PC-9 (cell line): ENCODE data around the gene NEURL1B. TPM values are rescaled to one million over a fixed set of nuclear protein-coding genes. Genes with fewer than 3 reads are reported as not detected.

Experiments
- BruUV-seq: library from RNA; stranded (reverse); fragments of 400-500 nt; replicated peaks from 2 replicates; lab custom pipeline; 2021; lab: Mats Ljungman, UMichigan
- CTCF ChIA-PET: fragments of 300-600 bp; sonication (Branson Sonifier 250); formaldehyde crosslinking; loops from one replicate; lab custom pipeline; 2022; ENCODE audit warnings: antibody characterized with exemption; lab: Charles Lee
- POLR2A ChIA-PET: fragments of 300-600 bp; sonication (Branson Sonifier 250); formaldehyde crosslinking; loops from one replicate; lab custom pipeline; 2022; ENCODE audit warnings: antibody characterized with exemption; ENCODE audit not compliant: unreplicated experiment; lab: Charles Lee
- DNase-seq, 2 experiments: peaks; one replicate each; pipeline versions ENCODE4 v3.0.0 to v3.0.0-alpha.2; 2015 to 2022; ENCODE audit warnings: mixed read lengths in 1 of 2
- H2AFZ ChIP-seq: fragments of 200-600 bp; sonication (generic); 2 replicates; pipeline ENCODE4 v1.8.1; 2017; ENCODE audit warnings: antibody characterized with exemption
- H3F3A ChIP-seq: fragments of 200-600 bp; sonication (generic); 2 replicates; pipeline ENCODE4 v1.8.1; 2017; ENCODE audit warnings: antibody characterized with exemption, mild to moderate bottlenecking, low read depth; ENCODE audit not compliant: insufficient read depth
- H3K27ac ChIP-seq: fragments of 200-600 bp; sonication (generic); 2 replicates; pipeline ENCODE4 v1.6.1; 2016; ENCODE audit warnings: mixed run types
- H3K27me3 ChIP-seq: fragments of 200-600 bp; sonication (generic); 2 replicates; pipeline ENCODE4 v1.6.1; 2016; ENCODE audit warnings: low read depth, mixed run types; ENCODE audit not compliant: insufficient read depth
- H3K36me3 ChIP-seq: fragments of 200-600 bp; sonication (generic); 2 replicates; pipeline ENCODE4 v1.6.1; 2016; ENCODE audit warnings: low read depth, mixed run types
- H3K4me1 ChIP-seq: fragments of 200-600 bp; sonication (generic); replicated peaks from 2 replicates; pipeline ENCODE4 v1.6.1; 2016; ENCODE audit warnings: mixed run types; ENCODE audit not compliant: insufficient read depth
- H3K4me2 ChIP-seq: fragments of 200-600 bp; sonication (generic); 2 replicates; pipeline ENCODE4 v1.6.1; 2017; ENCODE audit warnings: mixed run types
- H3K4me3 ChIP-seq: fragments of 200-600 bp; sonication (generic); 2 replicates; pipeline ENCODE4 v1.6.1; 2016; ENCODE audit warnings: mixed run types
- H3K79me2 ChIP-seq: fragments of 200-600 bp; sonication (generic); 2 replicates; pipeline ENCODE4 v1.6.1; 2017; ENCODE audit warnings: low read depth, mixed run types
- H3K9me2 ChIP-seq: fragments of 200-600 bp; sonication (generic); 2 replicates; pipeline ENCODE4 v1.8.1; 2017; ENCODE audit warnings: mild to moderate bottlenecking; ENCODE audit not compliant: insufficient read depth
- H3K9me3 ChIP-seq: fragments of 200-600 bp; sonication (generic); 2 replicates; pipeline ENCODE4 v1.8.1; 2016; ENCODE audit warnings: low read depth; ENCODE audit not compliant: insufficient read depth
- H4K20me1 ChIP-seq: fragments of 200-600 bp; sonication (generic); 2 replicates; pipeline ENCODE4 v1.8.1; 2017; ENCODE audit not compliant: insufficient read depth
- EZH2 ChIP-seq: fragments of 200-600 bp; sonication (generic); IDR thresholded peaks from 2 replicates; pipeline ENCODE4 v1.8.0; 2017; ENCODE audit warnings: antibody characterized with exemption, low read depth
- intact Hi-C: fragments of 100-400 bp; cut with micrococcal nuclease; formaldehyde crosslinking; loops from one replicate; pipeline ENCODE4 v1.10.0; 2022; ENCODE audit not compliant: unreplicated experiment
- total RNA-seq: library from RNA; stranded (reverse); gene quantifications from 2 replicates; pipeline ENCODE4 v1.2.3, GENCODE V29; 2021
- TF ChIP-seq, protein P1 (sequence below): fragments of 200-600 bp; sonication (generic); conservative IDR thresholded peaks from 2 replicates; pipeline ENCODE4 v1.6.1; 2017; ENCODE audit warnings: mixed run types, antibody characterized with exemption, mild to moderate bottlenecking, moderate library complexity

The NEURL1B gene
- total RNA-seq, 1 experiment from 2014 or later, result 14.3 TPM

DNA sequence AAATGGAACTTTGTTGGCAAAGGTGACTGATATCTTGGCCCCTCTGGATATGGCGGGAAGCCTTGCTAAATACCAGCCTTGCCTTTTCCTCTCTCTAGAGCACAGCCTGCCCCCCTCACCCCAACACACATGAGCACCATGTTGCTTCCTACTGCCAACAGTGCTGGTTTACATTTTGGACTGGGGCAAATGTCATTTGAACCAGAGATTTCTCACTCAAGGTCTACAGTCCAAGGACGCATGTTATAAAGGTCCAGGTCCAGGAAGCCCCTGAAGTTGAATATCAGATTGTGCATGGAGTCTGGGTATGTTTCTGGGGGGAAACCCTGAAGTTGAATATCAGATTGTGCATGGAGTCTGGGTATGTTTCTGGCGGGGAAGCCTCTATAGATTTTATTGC, 19.9 kb downstream of the NEURL1B start:
- no peak overlapping the region for H3K4me2 ChIP-seq
- no peak overlapping the region for H3K27ac ChIP-seq
- BruUV-seq, result no TSS peak
- intact Hi-C loops, result no loop called here
- ChIA-PET CTCF (no interaction called here), POLR2A (no interaction called here)
- H3K9me2 ChIP-seq, result no peaks in the 10 kb centered on the region
- DNase-seq, result no peak
- H3K79me2 ChIP-seq, result no peaks in the 10 kb centered on the region
- no peak for TF ChIP-seq EZH2
- TF ChIP-seq, protein P1, sequence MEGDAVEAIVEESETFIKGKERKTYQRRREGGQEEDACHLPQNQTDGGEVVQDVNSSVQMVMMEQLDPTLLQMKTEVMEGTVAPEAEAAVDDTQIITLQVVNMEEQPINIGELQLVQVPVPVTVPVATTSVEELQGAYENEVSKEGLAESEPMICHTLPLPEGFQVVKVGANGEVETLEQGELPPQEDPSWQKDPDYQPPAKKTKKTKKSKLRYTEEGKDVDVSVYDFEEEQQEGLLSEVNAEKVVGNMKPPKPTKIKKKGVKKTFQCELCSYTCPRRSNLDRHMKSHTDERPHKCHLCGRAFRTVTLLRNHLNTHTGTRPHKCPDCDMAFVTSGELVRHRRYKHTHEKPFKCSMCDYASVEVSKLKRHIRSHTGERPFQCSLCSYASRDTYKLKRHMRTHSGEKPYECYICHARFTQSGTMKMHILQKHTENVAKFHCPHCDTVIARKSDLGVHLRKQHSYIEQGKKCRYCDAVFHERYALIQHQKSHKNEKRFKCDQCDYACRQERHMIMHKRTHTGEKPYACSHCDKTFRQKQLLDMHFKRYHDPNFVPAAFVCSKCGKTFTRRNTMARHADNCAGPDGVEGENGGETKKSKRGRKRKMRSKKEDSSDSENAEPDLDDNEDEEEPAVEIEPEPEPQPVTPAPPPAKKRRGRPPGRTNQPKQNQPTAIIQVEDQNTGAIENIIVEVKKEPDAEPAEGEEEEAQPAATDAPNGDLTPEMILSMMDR, result no peak
- H3K4me1 ChIP-seq, result no peaks in the 10 kb centered on the region
- no peaks in the 10 kb centered on the region for H3K27me3 ChIP-seq
- no peaks in the 10 kb centered on the region for H4K20me1 ChIP-seq
- H3K36me3 ChIP-seq, result no peaks in the 10 kb centered on the region
- H3K9me3 ChIP-seq, result no peaks in the 10 kb centered on the region
- H3K4me3 ChIP-seq, result no peak overlapping the region
- H2AFZ ChIP-seq, result no peak overlapping the region
- no peaks in the 10 kb centered on the region for H3F3A ChIP-seq

GRCh38 chr5:172661526-172661925, 20.5 kb downstream of the NEURL1B start:
- no peak overlapping the region for H3K27ac ChIP-seq
- BruUV-seq, result no TSS peak
- intact Hi-C loops, result no loop called here
- ChIA-PET CTCF (no interaction called here), POLR2A (no interaction called here)
- H3K36me3 ChIP-seq, result no peaks in the 10 kb centered on the region
- H3K9me2 ChIP-seq, result no peaks in the 10 kb centered on the region
- no peaks in the 10 kb centered on the region for H3K4me1 ChIP-seq
- no peak overlapping the region for H2AFZ ChIP-seq
- no peaks in the 10 kb centered on the region for H4K20me1 ChIP-seq
- TF ChIP-seq, protein P1, result no peak
- no peak for TF ChIP-seq EZH2
- no peak overlapping the region for H3K4me2 ChIP-seq
- H3K27me3 ChIP-seq, result no peaks in the 10 kb centered on the region
- no peak overlapping the region for H3K4me3 ChIP-seq
- H3F3A ChIP-seq, result no peaks in the 10 kb centered on the region
- H3K9me3 ChIP-seq, result no peaks in the 10 kb centered on the region
- no peak for DNase-seq
- H3K79me2 ChIP-seq, result no peaks in the 10 kb centered on the region

DNA sequence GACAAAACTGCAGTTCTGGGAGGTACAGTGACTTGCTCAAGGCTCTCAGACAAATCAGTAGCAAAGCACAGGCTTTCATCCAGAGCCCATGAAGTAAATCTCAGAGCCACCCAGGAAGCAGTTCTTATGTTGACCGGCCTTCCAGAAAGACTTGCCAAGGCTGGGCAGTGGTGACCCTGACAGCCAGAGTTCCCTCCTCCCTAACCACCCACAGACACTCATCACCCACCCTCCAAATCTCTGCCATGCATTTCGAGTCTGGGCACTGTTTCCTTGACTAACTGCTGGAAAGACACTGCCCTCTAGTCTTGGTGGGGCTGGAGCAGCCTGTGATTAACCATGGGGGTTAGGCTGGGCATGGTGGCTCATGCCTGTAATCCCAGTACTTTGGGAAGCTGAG, 21.5 kb downstream of the NEURL1B start:
- Histone ChIP-seq H3K36me3 (no peaks in the 10 kb centered on the region), H3K79me2 (no peaks in the 10 kb centered on the region), H3K4me2 (no peak overlapping the region), H3K27ac (no peak overlapping the region), H3F3A (no peaks in the 10 kb centered on the region), H3K4me3 (no peak overlapping the region), H3K27me3 (no peaks in the 10 kb centered on the region), H4K20me1 (no peaks in the 10 kb centered on the region), H2AFZ (no peak overlapping the region), H3K9me2 (no peaks in the 10 kb centered on the region), H3K4me1 (no peaks in the 10 kb centered on the region), H3K9me3 (no peaks in the 10 kb centered on the region)
- BruUV-seq, result no TSS peak
- TF ChIP-seq EZH2, result no peak
- TF ChIP-seq, protein P1, result no peak
- intact Hi-C loops, result no loop called here
- CTCF ChIA-PET, result no interaction called here
- DNase-seq, result no peak
- POLR2A ChIA-PET, result no interaction called here
